ENCODE measurements around the gene ELP2.
A peak's percentile ranks its signal among the peaks of the same experiment; 100 is the strongest.
"Not testable (repeated sequence)": the region's sequence is repeated elsewhere in the genome, so short reads cannot be mapped to it uniquely, and the experiment has no call there.

ELP2 gene

GRCh38 chr18:36152781-36153180 lies 23.1 kb downstream of the ELP2 start:
- no peak overlapping the region for H3K27ac Mint-ChIP-seq (ENCODE audit: low read depth)
- H3K4me1 Mint-ChIP-seq, result peaks cover 21% of the 10 kb centered on the region
- H3K36me3 Mint-ChIP-seq (ENCODE audit: insufficient read depth), result peaks cover 61% of the 10 kb centered on the region
- no peak overlapping the region for H3K4me3 Mint-ChIP-seq
- H3K27me3 Mint-ChIP-seq, result no peaks in the 10 kb centered on the region
- no peak for ATAC-seq (replicated peaks; ENCODE audit: extremely low read depth, poor library complexity, severe bottlenecking)
- H3K9me3 Mint-ChIP-seq, result no peaks in the 10 kb centered on the region
- no peak for DNase-seq (ENCODE audit: low spot score in 2 of 2)

- Mint-ChIP-seq H3K27ac (ENCODE audit: low read depth) (no peak overlapping the region), H3K9me3 (no peaks in the 10 kb centered on the region), H3K36me3 (ENCODE audit: insufficient read depth) (peaks cover 59% of the 10 kb centered on the region), H3K27me3 (no peaks in the 10 kb centered on the region), H3K4me3 (no peak overlapping the region), H3K4me1 (peaks cover 25% of the 10 kb centered on the region)
- ATAC-seq (replicated peaks; ENCODE audit: extremely low read depth, poor library complexity, severe bottlenecking) (no peak), DNase-seq (ENCODE audit: low spot score in 2 of 2) (no peak)
Measured at GRCh38 chr18:36153203-36153602, 23.5 kb downstream of the ELP2 start.

GRCh38 chr18:36153771-36154170 lies 24.1 kb downstream of the ELP2 start:
- H3K4me3 Mint-ChIP-seq, result no peak overlapping the region
- H3K4me1 Mint-ChIP-seq, result peaks cover 29% of the 10 kb centered on the region
- H3K27ac Mint-ChIP-seq (ENCODE audit: low read depth), result no peak overlapping the region
- no peak for DNase-seq (ENCODE audit: low spot score in 2 of 2)
- no peak for ATAC-seq (replicated peaks; ENCODE audit: extremely low read depth, poor library complexity, severe bottlenecking)
- peaks cover 57% of the 10 kb centered on the region for H3K36me3 Mint-ChIP-seq (ENCODE audit: insufficient read depth)
- no peaks in the 10 kb centered on the region for H3K9me3 Mint-ChIP-seq
- no peaks in the 10 kb centered on the region for H3K27me3 Mint-ChIP-seq

- DNase-seq (ENCODE audit: low spot score in 2 of 2) (no peak), ATAC-seq (replicated peaks; ENCODE audit: extremely low read depth, poor library complexity, severe bottlenecking) (no peak)
- no peak overlapping the region for H3K27ac Mint-ChIP-seq (ENCODE audit: low read depth)
- H3K9me3 Mint-ChIP-seq, result no peaks in the 10 kb centered on the region
- no peaks in the 10 kb centered on the region for H3K27me3 Mint-ChIP-seq
- H3K4me1 Mint-ChIP-seq, result peaks cover 24% of the 10 kb centered on the region
- no peak overlapping the region for H3K4me3 Mint-ChIP-seq
- H3K36me3 Mint-ChIP-seq (ENCODE audit: insufficient read depth), result peaks cover 56% of the 10 kb centered on the region
Measured at GRCh38 chr18:36155851-36156757, 26.4 kb downstream of the ELP2 start.

- H3K27me3 Mint-ChIP-seq, result no peaks in the 10 kb centered on the region
- peaks cover 24% of the 10 kb centered on the region for H3K4me1 Mint-ChIP-seq
- no peak overlapping the region for H3K4me3 Mint-ChIP-seq
- ATAC-seq (replicated peaks; ENCODE audit: extremely low read depth, poor library complexity, severe bottlenecking), result no peak
- no peaks in the 10 kb centered on the region for H3K9me3 Mint-ChIP-seq
- peaks cover 61% of the 10 kb centered on the region for H3K36me3 Mint-ChIP-seq (ENCODE audit: insufficient read depth)
- DNase-seq (ENCODE audit: low spot score in 2 of 2), result no peak
- H3K27ac Mint-ChIP-seq (ENCODE audit: low read depth), result peak overlapping the region; percentile 2
Measured at GRCh38 chr18:36157441-36157840, 27.7 kb downstream of the ELP2 start.

GRCh38 chr18:36158266-36158867 lies 28.7 kb downstream of the ELP2 start:
- Mint-ChIP-seq H3K27me3 (no peaks in the 10 kb centered on the region), H3K36me3 (ENCODE audit: insufficient read depth) (peaks cover 58% of the 10 kb centered on the region), H3K4me1 (peaks cover 24% of the 10 kb centered on the region), H3K27ac (ENCODE audit: low read depth) (no peak overlapping the region), H3K4me3 (no peak overlapping the region), H3K9me3 (no peaks in the 10 kb centered on the region)
- ATAC-seq (replicated peaks; ENCODE audit: extremely low read depth, poor library complexity, severe bottlenecking) (no peak), DNase-seq (ENCODE audit: low spot score in 2 of 2) (no peak)

- no peak overlapping the region for H3K4me3 Mint-ChIP-seq
- H3K36me3 Mint-ChIP-seq (ENCODE audit: insufficient read depth), result peaks cover 62% of the 10 kb centered on the region
- H3K27ac Mint-ChIP-seq (ENCODE audit: low read depth), result peak overlapping the region; percentile 60
- H3K9me3 Mint-ChIP-seq, result no peaks in the 10 kb centered on the region
- H3K4me1 Mint-ChIP-seq, result peaks cover 19% of the 10 kb centered on the region
- no peak for DNase-seq (ENCODE audit: low spot score in 2 of 2)
- no peaks in the 10 kb centered on the region for H3K27me3 Mint-ChIP-seq
- no peak for ATAC-seq (replicated peaks; ENCODE audit: extremely low read depth, poor library complexity, severe bottlenecking)
Measured at GRCh38 chr18:36160959-36161371, 31.3 kb downstream of the ELP2 start.

GRCh38 chr18:36162981-36163380 lies 33.3 kb downstream of the ELP2 start:
- Mint-ChIP-seq H3K36me3 (ENCODE audit: insufficient read depth) (peaks cover 62% of the 10 kb centered on the region), H3K27me3 (no peaks in the 10 kb centered on the region), H3K4me3 (no peak overlapping the region), H3K4me1 (peaks cover 6% of the 10 kb centered on the region), H3K27ac (ENCODE audit: low read depth) (no peak overlapping the region), H3K9me3 (no peaks in the 10 kb centered on the region)
- DNase-seq (ENCODE audit: low spot score in 2 of 2), result no peak
- no peak for ATAC-seq (replicated peaks; ENCODE audit: extremely low read depth, poor library complexity, severe bottlenecking)

GRCh38 chr18:36167692-36168218 lies 38.1 kb downstream of the ELP2 start:
- ATAC-seq (replicated peaks; ENCODE audit: extremely low read depth, poor library complexity, severe bottlenecking), result no peak
- peak overlapping the region; percentile 78 for H3K27ac Mint-ChIP-seq (ENCODE audit: low read depth)
- H3K36me3 Mint-ChIP-seq (ENCODE audit: insufficient read depth), result peaks cover 54% of the 10 kb centered on the region

GRCh38 chr18:36168296-36168695 lies 38.6 kb downstream of the ELP2 start:
- H3K4me3 Mint-ChIP-seq, result not testable (repeated sequence)

More at GRCh38 chr18:36167692-36168218, 38.1 kb downstream of the ELP2 start:
- Mint-ChIP-seq H3K4me1 (no peaks in the 10 kb centered on the region), H3K27me3 (no peaks in the 10 kb centered on the region), H3K9me3 (no peaks in the 10 kb centered on the region), H3K4me3 (no peak overlapping the region)
- no peak for DNase-seq (ENCODE audit: low spot score in 2 of 2)

GRCh38 chr18:36169938-36170337 lies 40.2 kb downstream of the ELP2 start:
- DNase-seq (ENCODE audit: low spot score in 2 of 2), result no peak
- Mint-ChIP-seq H3K27ac (ENCODE audit: low read depth) (no peak overlapping the region), H3K4me1 (no peaks in the 10 kb centered on the region), H3K36me3 (ENCODE audit: insufficient read depth) (peaks cover 53% of the 10 kb centered on the region), H3K27me3 (no peaks in the 10 kb centered on the region), H3K4me3 (no peak overlapping the region), H3K9me3 (no peaks in the 10 kb centered on the region)
- no peak for ATAC-seq (replicated peaks; ENCODE audit: extremely low read depth, poor library complexity, severe bottlenecking)

More at GRCh38 chr18:36168296-36168695, 38.6 kb downstream of the ELP2 start:
- H3K9me3 Mint-ChIP-seq; ATAC-seq (replicated peaks; ENCODE audit: extremely low read depth, poor library complexity, severe bottlenecking); DNase-seq (ENCODE audit: low spot score in 2 of 2); H3K27me3 Mint-ChIP-seq; H3K4me1 Mint-ChIP-seq: not testable (repeated sequence)
- peak overlapping the region; percentile 78 for H3K27ac Mint-ChIP-seq (ENCODE audit: low read depth)
- peaks cover 52% of the 10 kb centered on the region for H3K36me3 Mint-ChIP-seq (ENCODE audit: insufficient read depth)

- H3K9me3 Mint-ChIP-seq, result no peaks in the 10 kb centered on the region
- peaks cover 7% of the 10 kb centered on the region for H3K4me1 Mint-ChIP-seq
- peak overlapping the region; percentile 7 for H3K27ac Mint-ChIP-seq (ENCODE audit: low read depth)
- no peaks in the 10 kb centered on the region for H3K27me3 Mint-ChIP-seq
- H3K4me3 Mint-ChIP-seq, result no peak overlapping the region
- ATAC-seq (replicated peaks; ENCODE audit: extremely low read depth, poor library complexity, severe bottlenecking) (no peak), DNase-seq (ENCODE audit: low spot score in 2 of 2) (no peak)
- peaks cover 35% of the 10 kb centered on the region for H3K36me3 Mint-ChIP-seq (ENCODE audit: insufficient read depth)
Measured at GRCh38 chr18:36175481-36175880, 45.8 kb downstream of the ELP2 start.

GRCh38 chr18:36176177-36176584 lies 46.5 kb downstream of the ELP2 start:
- Mint-ChIP-seq H3K27ac (ENCODE audit: low read depth) (no peak overlapping the region), H3K27me3 (no peaks in the 10 kb centered on the region), H3K36me3 (ENCODE audit: insufficient read depth) (peaks cover 31% of the 10 kb centered on the region), H3K4me1 (peaks cover 7% of the 10 kb centered on the region), H3K9me3 (no peaks in the 10 kb centered on the region), H3K4me3 (no peak overlapping the region)
- no peak for ATAC-seq (replicated peaks; ENCODE audit: extremely low read depth, poor library complexity, severe bottlenecking)
- no peak for DNase-seq (ENCODE audit: low spot score in 2 of 2)
